Testis (tissue), 2 donors: ENCODE data around the gene PLCB1.

Experiments used
- POLR2A ChIP-seq: fragments of 450-650 bp; IDR thresholded peaks from one replicate; pipeline ENCODE4 v1.6.1; 2017; ENCODE audit warnings: antibody characterized with exemption, mild to moderate bottlenecking, moderate library complexity
- TF ChIP-seq, protein P1 (sequence below), 3 experiments: fragments of 450-650 bp in 2 of 3; fragments of 200-600 bp in 1 of 3; sonication (generic) in 1 of 3; IDR thresholded peaks; one replicate each; pipeline ENCODE4 v1.5.1; 2016 to 2019; ENCODE audit warnings: antibody characterized with exemption in 3 of 3, mild to moderate bottlenecking in 2 of 3, moderate library complexity in 1 of 3

DNA sequence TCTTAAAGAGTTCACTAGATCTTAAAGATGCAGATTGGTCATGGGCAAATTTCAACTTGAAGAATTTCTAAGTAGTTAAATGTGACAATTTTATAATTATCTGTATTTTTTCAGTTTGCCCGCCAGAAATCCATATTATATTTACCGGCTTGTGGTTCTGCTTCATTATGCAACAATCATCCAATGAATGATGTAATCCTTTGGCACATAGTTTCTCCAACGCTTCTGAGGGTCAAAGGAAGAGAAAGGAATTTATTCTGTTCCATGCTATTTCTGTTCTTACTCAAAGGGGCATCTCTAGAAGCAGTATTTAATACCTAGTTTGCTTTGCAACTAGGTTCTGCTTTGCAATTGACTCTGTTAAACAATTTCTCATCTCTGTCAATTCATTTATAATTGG lies 577.6 kb downstream of the PLCB1 start:
- TF ChIP-seq, protein P1, sequence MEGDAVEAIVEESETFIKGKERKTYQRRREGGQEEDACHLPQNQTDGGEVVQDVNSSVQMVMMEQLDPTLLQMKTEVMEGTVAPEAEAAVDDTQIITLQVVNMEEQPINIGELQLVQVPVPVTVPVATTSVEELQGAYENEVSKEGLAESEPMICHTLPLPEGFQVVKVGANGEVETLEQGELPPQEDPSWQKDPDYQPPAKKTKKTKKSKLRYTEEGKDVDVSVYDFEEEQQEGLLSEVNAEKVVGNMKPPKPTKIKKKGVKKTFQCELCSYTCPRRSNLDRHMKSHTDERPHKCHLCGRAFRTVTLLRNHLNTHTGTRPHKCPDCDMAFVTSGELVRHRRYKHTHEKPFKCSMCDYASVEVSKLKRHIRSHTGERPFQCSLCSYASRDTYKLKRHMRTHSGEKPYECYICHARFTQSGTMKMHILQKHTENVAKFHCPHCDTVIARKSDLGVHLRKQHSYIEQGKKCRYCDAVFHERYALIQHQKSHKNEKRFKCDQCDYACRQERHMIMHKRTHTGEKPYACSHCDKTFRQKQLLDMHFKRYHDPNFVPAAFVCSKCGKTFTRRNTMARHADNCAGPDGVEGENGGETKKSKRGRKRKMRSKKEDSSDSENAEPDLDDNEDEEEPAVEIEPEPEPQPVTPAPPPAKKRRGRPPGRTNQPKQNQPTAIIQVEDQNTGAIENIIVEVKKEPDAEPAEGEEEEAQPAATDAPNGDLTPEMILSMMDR (IDR thresholded peaks at IDR 0.05) = no peak
- no peak for TF ChIP-seq POLR2A
